Measurements from ENCODE around the gene RGS3.

DNA sequence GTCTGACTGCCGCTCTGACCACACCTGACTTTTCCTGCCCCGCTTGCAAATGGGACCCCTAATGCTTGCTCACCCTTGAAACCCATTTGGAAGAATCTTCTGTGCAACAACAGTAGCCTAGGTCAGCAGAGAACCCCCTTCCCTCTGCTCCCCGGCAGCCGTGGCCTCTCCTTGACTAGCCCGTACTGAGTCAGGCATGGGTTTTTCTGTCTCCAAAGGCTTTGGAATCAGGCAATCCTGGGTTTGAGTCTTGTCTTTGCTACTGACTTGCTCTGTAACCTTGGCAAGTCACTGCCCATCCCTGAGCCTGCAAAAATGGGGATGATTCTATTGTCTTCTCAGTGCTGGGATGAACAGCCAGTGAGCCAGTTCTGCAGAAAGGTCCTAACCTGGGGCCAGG lies 135.4 kb downstream of the RGS3 start:
- TF ChIP-seq, protein P1, sequence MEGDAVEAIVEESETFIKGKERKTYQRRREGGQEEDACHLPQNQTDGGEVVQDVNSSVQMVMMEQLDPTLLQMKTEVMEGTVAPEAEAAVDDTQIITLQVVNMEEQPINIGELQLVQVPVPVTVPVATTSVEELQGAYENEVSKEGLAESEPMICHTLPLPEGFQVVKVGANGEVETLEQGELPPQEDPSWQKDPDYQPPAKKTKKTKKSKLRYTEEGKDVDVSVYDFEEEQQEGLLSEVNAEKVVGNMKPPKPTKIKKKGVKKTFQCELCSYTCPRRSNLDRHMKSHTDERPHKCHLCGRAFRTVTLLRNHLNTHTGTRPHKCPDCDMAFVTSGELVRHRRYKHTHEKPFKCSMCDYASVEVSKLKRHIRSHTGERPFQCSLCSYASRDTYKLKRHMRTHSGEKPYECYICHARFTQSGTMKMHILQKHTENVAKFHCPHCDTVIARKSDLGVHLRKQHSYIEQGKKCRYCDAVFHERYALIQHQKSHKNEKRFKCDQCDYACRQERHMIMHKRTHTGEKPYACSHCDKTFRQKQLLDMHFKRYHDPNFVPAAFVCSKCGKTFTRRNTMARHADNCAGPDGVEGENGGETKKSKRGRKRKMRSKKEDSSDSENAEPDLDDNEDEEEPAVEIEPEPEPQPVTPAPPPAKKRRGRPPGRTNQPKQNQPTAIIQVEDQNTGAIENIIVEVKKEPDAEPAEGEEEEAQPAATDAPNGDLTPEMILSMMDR (IDR thresholded peaks at IDR 0.05 in 8 of 11, conservative IDR thresholded peaks at IDR 0.05 in 3 of 11), result no peak
- no peak for TF ChIP-seq POLR2A (IDR thresholded peaks at IDR 0.05)
